Measurements from ENCODE around the gene ICE2. TPM values are rescaled to one million over a fixed set of nuclear protein-coding genes. Genes with fewer than 3 reads are reported as not detected.

ICE2 gene
- total RNA-seq, 1 experiment from 2014 or later: 76.7 TPM

GRCh38 chr15:60493166-60493565 is 14.2 kb upstream of the ICE2 start:
- Mint-ChIP-seq H3K9me3 (ENCODE audit: low read depth, unreplicated experiment) (no peaks in the 10 kb centered on the region), H3K36me3 (ENCODE audit: insufficient read depth, unreplicated experiment) (no peaks in the 10 kb centered on the region), H3K4me3 (ENCODE audit: low read depth, unreplicated experiment) (no peak overlapping the region), H3K27ac (ENCODE audit: unreplicated experiment) (no peak overlapping the region), H3K4me1 (ENCODE audit: low read depth, unreplicated experiment) (no peaks in the 10 kb centered on the region), H3K27me3 (ENCODE audit: unreplicated experiment) (no peaks in the 10 kb centered on the region)
- DNase-seq: no peak
- TF ChIP-seq CTCF (IDR thresholded peaks at IDR 0.05; ENCODE audit: unreplicated experiment): no peak
- intact Hi-C loops (cut with micrococcal nuclease; ENCODE audit: unreplicated experiment): no loop called here
- BruUV-seq (replicated peaks): no TSS peak
- CTCF ChIA-PET: no interaction called here

GRCh38 chr15:60486742-60487141 is 7.8 kb upstream of the ICE2 start:
- intact Hi-C loops (cut with micrococcal nuclease; ENCODE audit: unreplicated experiment): no loop called here
- no TSS peak for BruUV-seq (replicated peaks)
- H3K36me3 Mint-ChIP-seq (ENCODE audit: insufficient read depth, unreplicated experiment): no peaks in the 10 kb centered on the region
- no peaks in the 10 kb centered on the region for H3K4me1 Mint-ChIP-seq (ENCODE audit: low read depth, unreplicated experiment)
- no peak for TF ChIP-seq CTCF (IDR thresholded peaks at IDR 0.05; ENCODE audit: unreplicated experiment)
- no peaks in the 10 kb centered on the region for H3K9me3 Mint-ChIP-seq (ENCODE audit: low read depth, unreplicated experiment)
- no peak for DNase-seq
- H3K4me3 Mint-ChIP-seq (ENCODE audit: low read depth, unreplicated experiment): no peak overlapping the region
- CTCF ChIA-PET: no interaction called here
- H3K27me3 Mint-ChIP-seq (ENCODE audit: unreplicated experiment): no peaks in the 10 kb centered on the region
- H3K27ac Mint-ChIP-seq (ENCODE audit: unreplicated experiment): no peak overlapping the region

GRCh38 chr15:60485365-60486055 is 6.6 kb upstream of the ICE2 start:
- intact Hi-C loops (cut with micrococcal nuclease; ENCODE audit: unreplicated experiment): no loop called here
- DNase-seq: no peak
- no TSS peak for BruUV-seq (replicated peaks)
- H3K4me1 Mint-ChIP-seq (ENCODE audit: low read depth, unreplicated experiment): peaks cover under 1% of the 10 kb centered on the region
- no peak for TF ChIP-seq CTCF (IDR thresholded peaks at IDR 0.05; ENCODE audit: unreplicated experiment)
- no peak overlapping the region for H3K27ac Mint-ChIP-seq (ENCODE audit: unreplicated experiment)
- H3K4me3 Mint-ChIP-seq (ENCODE audit: low read depth, unreplicated experiment): no peak overlapping the region
- H3K36me3 Mint-ChIP-seq (ENCODE audit: insufficient read depth, unreplicated experiment): no peaks in the 10 kb centered on the region
- CTCF ChIA-PET: no interaction called here
- H3K9me3 Mint-ChIP-seq (ENCODE audit: low read depth, unreplicated experiment): no peaks in the 10 kb centered on the region
- H3K27me3 Mint-ChIP-seq (ENCODE audit: unreplicated experiment): no peaks in the 10 kb centered on the region

GRCh38 chr15:60483042-60483441 is 4.1 kb upstream of the ICE2 start:
- intact Hi-C loops (cut with micrococcal nuclease; ENCODE audit: unreplicated experiment): no loop called here
- DNase-seq: no peak
- CTCF ChIA-PET: no interaction called here
- TF ChIP-seq CTCF (IDR thresholded peaks at IDR 0.05; ENCODE audit: unreplicated experiment): no peak
- Mint-ChIP-seq H3K9me3 (ENCODE audit: low read depth, unreplicated experiment) (no peaks in the 10 kb centered on the region), H3K4me3 (ENCODE audit: low read depth, unreplicated experiment) (no peak overlapping the region), H3K4me1 (ENCODE audit: low read depth, unreplicated experiment) (peaks cover 20% of the 10 kb centered on the region), H3K27me3 (ENCODE audit: unreplicated experiment) (no peaks in the 10 kb centered on the region), H3K27ac (ENCODE audit: unreplicated experiment) (no peak overlapping the region), H3K36me3 (ENCODE audit: insufficient read depth, unreplicated experiment) (peaks cover 21% of the 10 kb centered on the region)
- BruUV-seq (replicated peaks): no TSS peak

Data from Calu3 (cell line).